Calu3 (cell line): ENCODE data around the gene DRD3. TPM values are rescaled to one million over a fixed set of nuclear protein-coding genes. Genes with fewer than 3 reads are reported as not detected.

Experiments used
- BruUV-seq: library from RNA; stranded (reverse); fragments of 400-500 nt; replicated peaks from 2 replicates; lab custom pipeline; 2021; lab: Mats Ljungman, UMichigan
- CTCF ChIA-PET: fragments of 300-600 bp; sonication (Branson Sonifier 250); formaldehyde crosslinking; loops from one replicate; lab custom pipeline; 2022; ENCODE audit warnings: antibody characterized with exemption; lab: Charles Lee
- DNase-seq: peaks from one replicate; pipeline ENCODE4 v3.0.0; 2022
- H3K27ac Mint-ChIP-seq: one replicate; pipeline ENCODE4 v1.8.0; 2022; ENCODE audit warnings: mixed read lengths; ENCODE audit not compliant: unreplicated experiment
- H3K27me3 Mint-ChIP-seq: one replicate; pipeline ENCODE4 v1.8.0; 2022; ENCODE audit warnings: mixed read lengths; ENCODE audit not compliant: unreplicated experiment
- H3K36me3 Mint-ChIP-seq: one replicate; pipeline ENCODE4 v1.8.0; 2022; ENCODE audit warnings: mild to moderate bottlenecking, moderate library complexity, mixed read lengths; ENCODE audit not compliant: insufficient read depth, unreplicated experiment
- H3K4me1 Mint-ChIP-seq: one replicate; pipeline ENCODE4 v1.8.0; 2022; ENCODE audit warnings: mild to moderate bottlenecking, low read depth, mixed read lengths; ENCODE audit not compliant: unreplicated experiment
- H3K4me3 Mint-ChIP-seq: one replicate; pipeline ENCODE4 v1.8.0; 2022; ENCODE audit warnings: mild to moderate bottlenecking, low read depth, moderate library complexity, mixed read lengths; ENCODE audit not compliant: unreplicated experiment
- H3K9me3 Mint-ChIP-seq: one replicate; pipeline ENCODE4 v1.8.0; 2022; ENCODE audit warnings: low read depth, mixed read lengths; ENCODE audit not compliant: unreplicated experiment
- CTCF ChIP-seq: fragments of 200-600 bp; IDR thresholded peaks from one replicate; pipeline ENCODE4 v1.8.0; 2022; ENCODE audit warnings: antibody characterized with exemption; ENCODE audit not compliant: unreplicated experiment
- intact Hi-C: fragments of 100-400 bp; cut with micrococcal nuclease; formaldehyde crosslinking; loops from one replicate; pipeline ENCODE4 v1.10.0; 2022; ENCODE audit not compliant: unreplicated experiment
- total RNA-seq: library from RNA; stranded (reverse); gene quantifications from 2 replicates; pipeline ENCODE4 v1.2.3, GENCODE V29; 2022

DRD3 gene
- total RNA-seq, 1 experiment from 2014 or later: not detected

GRCh38 chr3:114206342-114206741 is 27.5 kb upstream of the DRD3 start:
- H3K27ac Mint-ChIP-seq: no peak overlapping the region
- no peak overlapping the region for H3K4me3 Mint-ChIP-seq
- intact Hi-C loops: no loop called here
- H3K36me3 Mint-ChIP-seq: no peaks in the 10 kb centered on the region
- no peak for DNase-seq
- no peak for TF ChIP-seq CTCF
- BruUV-seq: no TSS peak
- peaks cover 53% of the 10 kb centered on the region for H3K27me3 Mint-ChIP-seq
- CTCF ChIA-PET: no interaction called here
- H3K9me3 Mint-ChIP-seq: no peaks in the 10 kb centered on the region
- H3K4me1 Mint-ChIP-seq: no peaks in the 10 kb centered on the region

GRCh38 chr3:114205541-114205940 is 26.7 kb upstream of the DRD3 start:
- Mint-ChIP-seq H3K27ac (no peak overlapping the region), H3K9me3 (no peaks in the 10 kb centered on the region), H3K4me3 (no peak overlapping the region), H3K27me3 (peaks cover 53% of the 10 kb centered on the region), H3K36me3 (no peaks in the 10 kb centered on the region), H3K4me1 (no peaks in the 10 kb centered on the region)
- TF ChIP-seq CTCF: no peak
- no TSS peak for BruUV-seq
- CTCF ChIA-PET: no interaction called here
- DNase-seq: no peak
- intact Hi-C loops: no loop called here

GRCh38 chr3:114194750-114195149 is 15.9 kb upstream of the DRD3 start:
- H3K9me3 Mint-ChIP-seq: no peaks in the 10 kb centered on the region
- H3K4me1 Mint-ChIP-seq: no peaks in the 10 kb centered on the region
- no peak for TF ChIP-seq CTCF
- H3K36me3 Mint-ChIP-seq: no peaks in the 10 kb centered on the region
- no peak overlapping the region for H3K27ac Mint-ChIP-seq
- no peak for DNase-seq
- BruUV-seq: no TSS peak
- no peaks in the 10 kb centered on the region for H3K27me3 Mint-ChIP-seq
- CTCF ChIA-PET: no interaction called here
- intact Hi-C loops: no loop called here
- H3K4me3 Mint-ChIP-seq: no peak overlapping the region

- no peak overlapping the region for H3K27ac Mint-ChIP-seq
- no TSS peak for BruUV-seq
- no peak for TF ChIP-seq CTCF
- peaks cover 14% of the 10 kb centered on the region for H3K27me3 Mint-ChIP-seq
- no peaks in the 10 kb centered on the region for H3K36me3 Mint-ChIP-seq
- H3K4me1 Mint-ChIP-seq: no peaks in the 10 kb centered on the region
- DNase-seq: no peak
- CTCF ChIA-PET: no interaction called here
- no peak overlapping the region for H3K4me3 Mint-ChIP-seq
- no peaks in the 10 kb centered on the region for H3K9me3 Mint-ChIP-seq
- intact Hi-C loops: no loop called here
Measured at GRCh38 chr3:114192136-114192535, 13.3 kb upstream of the DRD3 start.
